ENCODE measurements around the gene MBNL2.

- no peak for TF ChIP-seq POLR2A (IDR thresholded peaks at IDR 0.05)
- TF ChIP-seq CTCF (IDR thresholded peaks at IDR 0.05) = no peak
These were observed 110.6 kb downstream of the MBNL2 start for GRCh38 chr13:97332742-97333141.

Data from uterus (tissue), 2 donors.